H1 (cell line): ENCODE data around the gene FCER2. TPM values are rescaled to one million over a fixed set of nuclear protein-coding genes. Genes with fewer than 3 reads are reported as not detected.

ENCODE experiments used
- CTCF ChIA-PET: fragments of 300-600 bp; sonication (Branson Sonifier 250); formaldehyde crosslinking; loops from one replicate; lab custom pipeline; 2021; ENCODE audit not compliant: partially characterized antibody; lab: Charles Lee
- POLR2A ChIA-PET: fragments of 300-600 bp; sonication (Branson Sonifier 250); formaldehyde crosslinking; loops from one replicate; lab custom pipeline; 2021; ENCODE audit warnings: inconsistent platforms; ENCODE audit not compliant: partially characterized antibody; lab: Charles Lee
- DNase-seq, 2 experiments: peaks; one replicate each; pipeline versions ENCODE4 v3.0.0 to v3.0.0-alpha.2; 2010 to 2022; ENCODE audit warnings: low spot score in 2 of 2, low read depth in 1 of 2, mixed read lengths in 1 of 2
- FAIRE-seq: peaks from 2 replicates; lab custom pipeline; 2011; peaks lifted over from hg19 to GRCh38; lab: Jason Lieb, UNC
- H2AFZ ChIP-seq: 2 replicates; pipeline ENCODE4 v1.8.1; 2012; ENCODE audit warnings: low read length, inconsistent platforms
- H2AK5ac ChIP-seq: 2 replicates; pipeline ENCODE4 v1.6.1; 2013; ENCODE audit warnings: low read depth, low read length
- H2BK120ac ChIP-seq: replicated peaks from 2 replicates; pipeline ENCODE3; 2013; ENCODE audit warnings: low read depth, low read length, inconsistent platforms
- H2BK12ac ChIP-seq: 2 replicates; pipeline ENCODE4 v1.6.1; 2013; ENCODE audit warnings: low read depth, low read length
- H2BK15ac ChIP-seq: 2 replicates; pipeline ENCODE4 v1.6.1; 2013; ENCODE audit warnings: low read length
- H2BK20ac ChIP-seq: 2 replicates; pipeline ENCODE4 v1.6.1; 2013; ENCODE audit warnings: low read length
- H2BK5ac ChIP-seq: 2 replicates; pipeline ENCODE4 v1.6.1; 2013; ENCODE audit warnings: low read depth, low read length
- H3K14ac ChIP-seq: 2 replicates; pipeline ENCODE4 v1.6.1; 2013; ENCODE audit warnings: inconsistent platforms; ENCODE audit not compliant: insufficient read length
- H3K18ac ChIP-seq: 2 replicates; pipeline ENCODE4 v1.6.1; 2013; ENCODE audit warnings: low read length; ENCODE audit errors: extremely low read depth
- H3K23ac ChIP-seq: 2 replicates; pipeline ENCODE4 v1.6.1; 2013; ENCODE audit warnings: inconsistent platforms; ENCODE audit not compliant: insufficient read length
- H3K23me2 ChIP-seq: 2 replicates; pipeline ENCODE4 v1.6.1; 2013; ENCODE audit warnings: low read depth, low read length
- H3K27ac ChIP-seq: 2 replicates; pipeline ENCODE4 v1.6.1; 2011; ENCODE audit warnings: low read depth, low read length, inconsistent platforms
- H3K27me3 ChIP-seq, 4 experiments: replicated peaks in 1 of 4; 1 replicate in 1 of 4; 2 replicates in 3 of 4; pipeline versions ENCODE4 v1.6.1 to v1.8.1; 2011 to 2013; ENCODE audit warnings: low read length in 3 of 4, mild to moderate bottlenecking in 3 of 4, inconsistent platforms in 2 of 4, mixed read lengths in 2 of 4, moderate library complexity in 1 of 4; ENCODE audit not compliant: control insufficient read depth in 3 of 4, insufficient read depth in 3 of 4; ENCODE audit errors: extremely low read depth in 1 of 4
- H3K36me3 ChIP-seq, 4 experiments: 2 replicates each; pipeline versions ENCODE4 v1.6.1 to v1.8.1; 2011 to 2013; ENCODE audit warnings: mild to moderate bottlenecking in 4 of 4, low read length in 3 of 4, moderate library complexity in 2 of 4, control low read depth in 1 of 4, inconsistent platforms in 1 of 4; ENCODE audit not compliant: insufficient read depth in 4 of 4, control insufficient read depth in 2 of 4
- H3K4ac ChIP-seq: replicated peaks from 2 replicates; pipeline ENCODE3; 2013; ENCODE audit warnings: low read length, low read depth, mixed read lengths, inconsistent platforms; ENCODE audit not compliant: insufficient read length
- H3K4me1 ChIP-seq, 4 experiments: replicated peaks in 1 of 4; 1 replicate in 1 of 4; 2 replicates in 3 of 4; pipeline versions ENCODE4 v1.6.1 to v1.8.1; 2011 to 2013; ENCODE audit warnings: low read length in 3 of 4, inconsistent platforms in 2 of 4, mixed read lengths in 1 of 4; ENCODE audit not compliant: insufficient read depth in 4 of 4, control insufficient read depth in 3 of 4
- H3K4me2 ChIP-seq, 2 experiments: 2 replicates each; pipeline versions ENCODE4 v1.6.1 to v1.8.1; 2011 to 2013; ENCODE audit warnings: low read depth in 2 of 2, low read length in 2 of 2, control low read depth in 1 of 2, inconsistent platforms in 1 of 2, mild to moderate bottlenecking in 1 of 2; ENCODE audit not compliant: insufficient read depth in 1 of 2
- H3K4me3 ChIP-seq, 4 experiments: fragments of 200-600, 300-600 bp in 1 of 4; sonication (generic), shearing (Covaris generic), sonication (Bioruptor Twin) in 1 of 4; 2 replicates each; pipeline versions ENCODE4 v1.5.1 to v1.8.1; 2011 to 2016; ENCODE audit warnings: low read length in 4 of 4, low read depth in 3 of 4, control low read depth in 2 of 4, inconsistent platforms in 2 of 4, mild to moderate bottlenecking in 2 of 4, mixed read lengths in 1 of 4, moderate library complexity in 1 of 4; ENCODE audit not compliant: insufficient read depth in 2 of 4; ENCODE audit errors: extremely low read depth in 1 of 4
- H3K56ac ChIP-seq: replicated peaks from 2 replicates; pipeline ENCODE3; 2013; ENCODE audit warnings: low read depth, mild to moderate bottlenecking, mixed read lengths, low read length, inconsistent platforms; ENCODE audit not compliant: insufficient read length
- H3K79me1 ChIP-seq: 2 replicates; pipeline ENCODE4 v1.6.1; 2013; ENCODE audit warnings: low read depth, low read length, control low read depth
- H3K79me2 ChIP-seq, 2 experiments: 2 replicates each; pipeline versions ENCODE4 v1.6.1 to v1.8.1; 2012 to 2013; ENCODE audit warnings: low read length in 2 of 2, mild to moderate bottlenecking in 2 of 2, inconsistent platforms in 1 of 2; ENCODE audit not compliant: insufficient read depth in 2 of 2, control insufficient read depth in 1 of 2
- H3K9ac ChIP-seq, 4 experiments: replicated peaks in 1 of 4; 1 replicate in 1 of 4; 2 replicates in 3 of 4; pipeline versions ENCODE4 v1.6.1 to v1.8.1; 2011 to 2013; ENCODE audit warnings: low read depth in 3 of 4, low read length in 3 of 4, control low read depth in 2 of 4, mild to moderate bottlenecking in 2 of 4, moderate library complexity in 2 of 4, inconsistent platforms in 1 of 4; ENCODE audit errors: extremely low read depth in 1 of 4
- H3K9me3 ChIP-seq, 2 experiments: 2 replicates each; pipeline versions ENCODE4 v1.6.1 to v1.8.1; 2012 to 2013; ENCODE audit warnings: mild to moderate bottlenecking in 2 of 2, moderate library complexity in 2 of 2, control low read depth in 1 of 2, inconsistent platforms in 1 of 2, low read depth in 1 of 2, low read length in 1 of 2, mixed read lengths in 1 of 2; ENCODE audit not compliant: insufficient read depth in 2 of 2
- H4K20me1 ChIP-seq, 2 experiments: replicated peaks in 1 of 2; 2 replicates each; pipeline versions ENCODE3 to v1.8.1; 2011 to 2013; ENCODE audit warnings: inconsistent platforms in 2 of 2, low read length in 2 of 2, mild to moderate bottlenecking in 1 of 2; ENCODE audit not compliant: insufficient read depth in 2 of 2, control insufficient read depth in 1 of 2
- H4K5ac ChIP-seq: 2 replicates; pipeline ENCODE4 v1.6.1; 2013; ENCODE audit warnings: low read length, low read depth, mixed read lengths, inconsistent platforms; ENCODE audit not compliant: insufficient read length
- H4K8ac ChIP-seq: 2 replicates; pipeline ENCODE4 v1.8.0; 2013; ENCODE audit warnings: mild to moderate bottlenecking, moderate library complexity, low read length, inconsistent platforms; ENCODE audit not compliant: insufficient read depth; ENCODE audit errors: extremely low read depth
- H4K91ac ChIP-seq: replicated peaks from 2 replicates; pipeline ENCODE3; 2013; ENCODE audit warnings: low read length, mixed read lengths, inconsistent platforms; ENCODE audit not compliant: insufficient read length
- WGBS, 2 experiments: shearing (Covaris generic) in 1 of 2; methylation state at CpG; one replicate each; pipeline versions ENCODE4 v1.1.6 to v1.1.7; 2013 to 2015; ENCODE audit warnings: low lambda C conversion rate in 2 of 2, mixed read lengths in 2 of 2, inconsistent platforms in 1 of 2, low coverage in 1 of 2, missing lambda C conversion rate in 1 of 2; ENCODE audit not compliant: insufficient replicate concordance in 2 of 2, insufficient coverage in 1 of 2, insufficient read length in 1 of 2; ENCODE audit errors: extremely low coverage in 1 of 2, missing lambda C conversion rate in 1 of 2; 5-methylcytosine and 5-hydroxymethylcytosine counted together
- polyA plus RNA-seq, 7 experiments: library from polyadenylated mRNA; depleted of rRNA in 3 of 7; stranded (reverse) in 5 of 7; unstranded in 2 of 7; fragments of >200 nt in 5 of 7; fragments of 200-250 nt in 2 of 7; gene quantifications; 1 replicate in 5 of 7; 2 replicates in 1 of 7; 4 replicates in 1 of 7; pipeline versions ENCODE4 v1.2.1 to v1.2.3, GENCODE V29; 2011 to 2013; ENCODE audit warnings: missing spikeins in 2 of 7, mixed read lengths in 2 of 7
- total RNA-seq: library from RNA; stranded (reverse); fragmentation: NEBNext Ultra II Directional; extraction: Animal tissue kit (Norgen Biotek cat#: 25700); gene quantifications from 2 replicates; pipeline ENCODE4 v1.2.1, GENCODE V29; 2021

FCER2 gene
- total and polyA plus RNA-seq, 2 of the 8 experiments (the other 6 are each of a cell fraction or from before 2014, with no cell fraction given) = 0.67 TPM; not detected in 1

DNA sequence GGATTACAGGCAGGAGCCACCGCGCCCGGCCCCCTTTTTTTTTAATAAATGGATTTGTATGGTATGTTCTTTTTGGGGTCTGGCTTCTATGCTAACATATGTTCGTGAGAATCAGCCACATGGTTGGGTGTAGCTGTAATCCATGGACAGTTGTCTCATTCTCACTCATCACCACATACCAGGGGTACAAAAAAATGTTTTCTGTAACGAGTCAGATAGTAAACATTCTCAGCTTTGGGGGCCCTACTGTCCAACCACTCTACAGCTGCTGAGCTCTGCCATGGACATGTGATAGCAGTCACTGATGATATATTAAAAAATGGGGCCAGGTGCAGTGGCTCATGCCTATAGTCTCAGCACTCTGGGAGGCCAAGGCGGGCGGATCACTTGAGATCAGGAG is 38.2 kb downstream of the FCER2 start:
- Histone ChIP-seq H3K27me3 (peaks cover 0 to 2% (median 1%) of the 10 kb centered on the region in 4 experiments; a peak in 2 of 7 replicates), H3K4me2 (no peak overlapping the region), H2BK15ac (no peak overlapping the region), H4K20me1 (no peaks in the 10 kb centered on the region), H3K4ac (no peak overlapping the region), H4K8ac (no peak overlapping the region), H4K5ac (no peak overlapping the region), H3K4me3 (no peak overlapping the region), H3K23me2 (no peaks in the 10 kb centered on the region), H2AFZ (no peak overlapping the region), H3K79me1 (no peaks in the 10 kb centered on the region), H2BK120ac (no peak overlapping the region), H4K91ac (no peak overlapping the region), H3K9ac (no peak overlapping the region), H3K14ac (no peak overlapping the region), H3K9me3 (no peaks in the 10 kb centered on the region), H2BK12ac (no peak overlapping the region), H2AK5ac (no peak overlapping the region), H3K18ac (no peak overlapping the region), H3K79me2 (no peaks in the 10 kb centered on the region), H2BK20ac (no peak overlapping the region), H3K4me1 (no peaks in the 10 kb centered on the region), H3K36me3 (no peaks in the 10 kb centered on the region), H3K23ac (no peak overlapping the region), H3K56ac (no peak overlapping the region), H2BK5ac (no peak overlapping the region), H3K27ac (no peak overlapping the region)
- WGBS, 2 experiments = 85% methylated on average over 7 of the region's 7 CpGs; no CpG with 5 or more reads in 1 of the 2 experiments
- CTCF ChIA-PET = interaction anchor here (1.3 to 2.4 kb wide), 4 partner anchors 12 to 35 kb away, joined by 4 to 10 read pairs (median 4); partner anchors contain the start of gene TRAPPC5
- DNase-seq (no peak), FAIRE-seq (no peak)
- POLR2A ChIA-PET = interaction anchor here (0.6 to 0.7 kb wide), 3 partner anchors 59 to 173 kb away, joined by 3 read pairs; no protein-coding TSS in a partner anchor
